Tibial nerve (tissue), 4 donors: Measurements from ENCODE around the gene FRMPD2. TPM values are rescaled to one million over a fixed set of nuclear protein-coding genes. Genes with fewer than 3 reads are reported as not detected.
"Not testable (repeated sequence)": the region's sequence is repeated elsewhere in the genome, so short reads cannot be mapped to it uniquely, and the experiment has no call there.

ENCODE experiments used
- DNase-seq, 2 donors: peaks; one replicate each; pipeline ENCODE4 v3.0.0-alpha.2; 2019; ENCODE audit warnings: low spot score in 2 of 2
- H3K27ac ChIP-seq, 4 donors: fragments of 200-600 bp; sonication (generic) in 3 of 4; one replicate each; pipeline ENCODE4 v1.5.1; 2017 to 2019; ENCODE audit warnings: mild to moderate bottlenecking in 1 of 4
- H3K27me3 ChIP-seq, 2 donors: fragments of 200-600 bp; sonication (generic) in 1 of 2; one replicate each; pipeline versions ENCODE4 v1.5.1 to v1.6.0; 2017 to 2019
- H3K36me3 ChIP-seq, 3 donors: fragments of 200-600 bp; sonication (generic); one replicate each; pipeline ENCODE4 v1.5.1; 2018 to 2019
- H3K4me1 ChIP-seq, 4 donors: fragments of 200-600 bp; sonication (generic) in 3 of 4; one replicate each; pipeline ENCODE4 v1.5.1; 2017 to 2019
- H3K4me3 ChIP-seq, 4 donors: fragments of 200-600 bp; sonication (generic) in 3 of 4; one replicate each; pipeline ENCODE4 v1.5.1; 2017 to 2019; ENCODE audit warnings: mild to moderate bottlenecking in 1 of 4, moderate library complexity in 1 of 4
- H3K9me3 ChIP-seq, 4 donors: fragments of 200-600 bp; sonication (generic) in 3 of 4; one replicate each; pipeline ENCODE4 v1.5.1; 2017 to 2019
- WGBS, 2 donors: methylation state at CpG; one replicate each; pipeline ENCODE4 v1.1.5; 2018; 5-methylcytosine and 5-hydroxymethylcytosine counted together
- total RNA-seq, 4 donors: library from RNA; depleted of rRNA; stranded (reverse); fragments of >200 nt; gene quantifications; one replicate each; pipeline ENCODE4 v1.1.0, GENCODE V29; 2016

FRMPD2 gene
- total RNA-seq, 4 donors from 2014 or later, result 0.21 TPM; not detected in 3

- H3K9me3 ChIP-seq, H3K27me3 ChIP-seq, H3K27ac ChIP-seq, H3K4me3 ChIP-seq, H3K36me3 ChIP-seq, DNase-seq, H3K4me1 ChIP-seq: not testable (repeated sequence)
- 8% methylated on average over 2 of the region's 2 CpGs; no CpG with 5 or more reads in 1 of the 2 donors for WGBS, 2 donors
Measured at GRCh38 chr10:48125631-48126030, 148.9 kb downstream of the FRMPD2 start.

DNA sequence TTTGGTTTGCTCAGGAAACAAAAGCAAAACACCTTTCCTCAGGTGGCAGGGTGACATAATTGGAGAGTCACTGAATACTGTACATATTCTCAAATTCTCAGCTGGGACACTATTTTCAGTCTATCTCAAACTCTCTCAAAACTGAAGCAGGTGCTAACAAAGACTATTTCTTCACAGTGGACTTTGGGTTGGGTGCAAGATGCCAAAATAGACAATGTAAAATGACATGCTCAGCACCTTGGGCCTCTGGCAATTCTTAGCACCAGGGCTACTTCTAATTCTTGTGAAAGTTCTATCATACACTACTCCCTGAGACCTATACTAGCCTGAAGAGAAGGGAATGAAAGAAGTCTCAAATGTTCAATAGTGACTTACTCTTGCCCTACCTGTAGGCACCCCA is 151.9 kb downstream of the FRMPD2 start:
- not testable (repeated sequence) for H3K36me3 ChIP-seq, H3K27ac ChIP-seq, H3K27me3 ChIP-seq, H3K9me3 ChIP-seq, H3K4me3 ChIP-seq, H3K4me1 ChIP-seq, DNase-seq

DNA sequence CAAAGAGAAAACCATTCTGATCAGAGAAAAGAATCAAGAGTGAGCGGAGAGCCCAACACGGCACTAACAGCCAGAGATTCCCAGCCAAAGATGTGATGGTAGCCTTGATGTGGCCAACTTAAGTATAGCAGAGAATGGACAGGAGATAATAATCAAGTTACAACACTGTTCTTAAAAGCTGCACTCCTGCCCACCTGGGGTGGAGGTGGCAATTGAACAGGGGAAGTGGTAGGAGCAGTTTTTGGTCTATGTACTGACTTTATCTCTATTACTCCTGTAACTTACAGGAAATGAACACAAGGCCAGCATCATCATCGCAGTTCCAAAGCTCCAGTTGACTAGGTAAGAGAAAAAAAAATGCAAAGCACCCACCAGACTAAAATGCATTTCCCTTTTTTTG is 164.2 kb downstream of the FRMPD2 start:
- no CpG with 5 or more reads among the region's 3 CpGs for WGBS, 2 donors
- H3K4me1 ChIP-seq, H3K27ac ChIP-seq, H3K27me3 ChIP-seq, DNase-seq, H3K4me3 ChIP-seq, H3K36me3 ChIP-seq, H3K9me3 ChIP-seq: not testable (repeated sequence)

Other genes with a start within 250 kb of the FRMPD2 start
- 10 to 100 TPM; 53.4 to 65.6 (median 62.2) TPM for gene MAPK8, start 32.0 kb upstream of the FRMPD2 start, total RNA-seq